ENCODE measurements around the gene PITX1.

PITX1 gene

DNA sequence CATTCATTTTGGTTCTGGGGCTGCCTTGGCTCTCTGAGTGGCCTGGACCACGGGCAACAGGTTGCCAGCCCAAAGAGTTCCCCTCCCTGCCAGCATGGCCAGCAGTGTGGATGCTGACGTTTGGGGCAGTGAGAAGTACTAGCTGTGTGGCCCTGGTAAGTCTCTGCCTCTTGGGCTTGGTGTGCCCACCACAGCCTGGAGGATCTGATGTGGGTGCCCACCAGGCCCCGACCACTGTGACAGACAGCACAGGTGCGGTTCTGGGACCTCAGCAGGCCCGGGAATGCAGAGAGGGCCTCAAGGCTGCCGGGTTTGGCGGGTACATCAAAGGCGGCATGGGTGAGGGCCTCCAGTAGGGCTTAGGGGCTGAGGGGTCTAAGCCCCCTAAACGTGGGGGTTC, 33.6 kb upstream of the PITX1 start:
- Histone ChIP-seq H3K27ac (no peak overlapping the region), H3K4me3 (no peak overlapping the region)
- DNase-seq (ENCODE audit: low spot score) = no peak
- TF ChIP-seq, protein P1, sequence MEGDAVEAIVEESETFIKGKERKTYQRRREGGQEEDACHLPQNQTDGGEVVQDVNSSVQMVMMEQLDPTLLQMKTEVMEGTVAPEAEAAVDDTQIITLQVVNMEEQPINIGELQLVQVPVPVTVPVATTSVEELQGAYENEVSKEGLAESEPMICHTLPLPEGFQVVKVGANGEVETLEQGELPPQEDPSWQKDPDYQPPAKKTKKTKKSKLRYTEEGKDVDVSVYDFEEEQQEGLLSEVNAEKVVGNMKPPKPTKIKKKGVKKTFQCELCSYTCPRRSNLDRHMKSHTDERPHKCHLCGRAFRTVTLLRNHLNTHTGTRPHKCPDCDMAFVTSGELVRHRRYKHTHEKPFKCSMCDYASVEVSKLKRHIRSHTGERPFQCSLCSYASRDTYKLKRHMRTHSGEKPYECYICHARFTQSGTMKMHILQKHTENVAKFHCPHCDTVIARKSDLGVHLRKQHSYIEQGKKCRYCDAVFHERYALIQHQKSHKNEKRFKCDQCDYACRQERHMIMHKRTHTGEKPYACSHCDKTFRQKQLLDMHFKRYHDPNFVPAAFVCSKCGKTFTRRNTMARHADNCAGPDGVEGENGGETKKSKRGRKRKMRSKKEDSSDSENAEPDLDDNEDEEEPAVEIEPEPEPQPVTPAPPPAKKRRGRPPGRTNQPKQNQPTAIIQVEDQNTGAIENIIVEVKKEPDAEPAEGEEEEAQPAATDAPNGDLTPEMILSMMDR (IDR thresholded peaks at IDR 0.05) = no peak

DNA sequence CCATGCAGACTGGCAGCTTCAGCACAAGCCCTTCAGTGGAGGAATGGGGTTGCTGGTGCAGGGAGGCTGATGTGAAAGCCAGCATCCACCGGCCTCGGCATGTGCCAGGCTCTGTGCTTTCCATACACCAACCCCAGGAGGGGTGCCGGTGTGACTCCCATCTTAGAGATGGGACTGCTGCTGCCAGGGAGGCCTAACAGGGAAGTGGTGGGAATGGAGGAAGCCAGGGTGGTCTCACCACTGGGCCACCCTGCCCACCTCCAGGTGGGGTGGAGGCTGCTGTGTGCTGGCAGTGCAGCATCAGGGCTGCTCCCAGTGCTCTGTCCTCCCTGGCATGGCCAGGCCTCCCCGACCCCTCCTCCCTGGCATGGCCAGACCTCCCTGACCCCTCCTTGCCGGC, 32.8 kb upstream of the PITX1 start:
- no peak overlapping the region for H3K4me3 ChIP-seq
- no peak overlapping the region for H3K27ac ChIP-seq
- DNase-seq (ENCODE audit: low spot score) = no peak
- TF ChIP-seq, protein P1 (IDR thresholded peaks at IDR 0.05) = no peak

DNA sequence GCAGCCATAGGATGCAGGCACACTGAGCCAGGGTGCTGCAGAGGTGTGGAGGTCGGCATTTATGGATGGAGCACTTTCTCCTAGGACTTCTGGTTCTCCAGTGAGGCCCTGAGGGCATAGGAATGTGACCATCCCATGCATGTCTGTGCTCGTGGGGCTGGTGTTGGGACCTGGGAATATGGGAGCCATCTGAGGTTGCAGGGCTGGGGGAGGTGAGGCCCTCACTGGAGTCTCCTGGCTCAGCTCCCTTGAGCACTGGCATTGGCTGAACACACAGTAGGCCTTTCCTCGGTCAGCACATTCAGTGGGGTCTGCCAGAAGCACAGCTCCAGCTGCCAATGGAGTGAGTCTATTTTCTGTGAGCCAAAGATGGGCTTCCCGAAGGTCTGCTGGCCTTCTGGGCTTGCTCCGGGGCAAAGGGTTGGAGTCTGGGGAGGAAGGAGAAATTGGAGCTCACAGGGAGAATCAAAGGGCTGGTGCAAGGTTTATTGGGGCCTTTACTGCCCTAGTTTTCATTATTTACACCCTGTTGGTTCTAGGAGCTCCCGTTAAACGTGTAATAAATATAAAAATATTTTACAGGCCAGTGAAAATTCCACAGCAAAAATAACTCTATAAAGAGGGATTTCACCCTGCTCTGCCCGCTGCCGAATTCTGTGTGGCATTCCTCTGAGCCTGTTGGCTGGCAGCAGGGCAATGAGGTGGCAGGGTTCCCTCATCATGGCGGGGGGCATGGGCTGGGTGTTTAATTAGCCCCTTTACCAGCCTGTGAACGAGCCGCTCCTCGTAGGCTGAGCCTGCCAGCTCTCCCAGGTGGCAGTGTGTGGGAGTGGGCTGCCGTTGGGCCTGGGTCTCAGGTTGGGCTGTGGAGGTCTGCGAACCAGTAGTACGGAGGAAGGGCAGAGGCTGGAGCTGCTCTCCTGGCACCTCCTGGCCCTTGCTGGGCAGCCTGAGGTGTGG, 31.6 kb upstream of the PITX1 start:
- DNase-seq (ENCODE audit: low spot score) = no peak
- Histone ChIP-seq H3K4me3 (no peak overlapping the region), H3K27ac (no peak overlapping the region)
- TF ChIP-seq, protein P1 (IDR thresholded peaks at IDR 0.05) = no peak

DNA sequence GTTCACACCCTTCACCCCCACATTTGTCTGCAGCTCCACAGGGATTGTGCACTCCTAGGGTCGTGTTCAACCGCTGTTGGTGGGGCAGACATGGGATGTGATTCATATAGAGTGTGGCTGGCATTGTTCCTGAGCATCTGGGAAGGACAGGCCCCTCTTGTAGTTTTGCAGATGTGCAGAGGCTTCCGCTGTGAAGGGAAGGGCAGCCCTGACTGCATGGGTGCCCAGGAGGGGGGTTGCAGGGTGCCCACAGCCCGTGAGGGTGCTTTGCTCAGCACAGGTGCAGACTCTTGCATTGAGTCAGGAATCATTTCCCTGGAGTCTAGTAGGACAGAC, 30.2 kb upstream of the PITX1 start:
- DNase-seq (ENCODE audit: low spot score) = no peak
- Histone ChIP-seq H3K4me3 (no peak overlapping the region), H3K27ac (no peak overlapping the region)
- TF ChIP-seq, protein P1 (IDR thresholded peaks at IDR 0.05) = no peak

DNA sequence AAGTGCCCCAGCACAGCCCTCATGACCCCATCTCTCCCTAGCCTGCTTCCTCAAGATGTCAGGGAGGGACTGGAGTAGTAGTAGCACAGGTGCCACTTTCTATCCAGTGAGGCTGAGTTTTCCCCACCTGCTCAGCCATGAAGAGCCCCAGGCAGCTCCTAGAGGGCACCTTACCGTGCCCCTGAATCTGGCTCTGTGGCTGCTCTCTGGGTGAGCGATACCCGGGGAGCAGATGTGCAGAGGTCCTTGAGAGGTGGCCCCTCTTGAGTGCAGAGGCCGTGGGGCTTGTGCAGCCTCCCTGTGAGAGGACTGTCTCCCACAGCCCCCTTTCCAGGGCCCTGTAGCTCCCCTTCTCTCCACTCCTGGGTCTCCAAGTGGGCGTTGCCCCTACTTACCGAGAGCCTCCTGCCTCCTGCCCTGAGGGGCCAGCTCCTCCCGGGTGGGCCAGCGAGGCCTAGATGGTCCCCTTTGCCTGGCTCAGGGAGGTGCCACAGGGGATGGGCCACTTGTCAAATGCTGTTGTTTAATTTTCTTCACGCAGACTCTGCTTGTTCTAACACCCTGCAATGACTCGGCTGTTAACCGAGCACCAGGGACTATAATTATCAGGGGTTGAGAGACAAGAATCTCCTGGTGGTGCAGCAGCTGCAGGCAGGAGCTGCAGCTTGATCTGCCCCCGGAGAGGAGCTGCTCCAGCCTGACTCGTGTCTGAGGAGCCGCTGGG, 29.6 kb upstream of the PITX1 start:
- TF ChIP-seq, protein P1 (IDR thresholded peaks at IDR 0.05) = no peak
- H3K27ac ChIP-seq = no peak overlapping the region
- H3K4me3 ChIP-seq = no peak overlapping the region
- no peak for DNase-seq (ENCODE audit: low spot score)

DNA sequence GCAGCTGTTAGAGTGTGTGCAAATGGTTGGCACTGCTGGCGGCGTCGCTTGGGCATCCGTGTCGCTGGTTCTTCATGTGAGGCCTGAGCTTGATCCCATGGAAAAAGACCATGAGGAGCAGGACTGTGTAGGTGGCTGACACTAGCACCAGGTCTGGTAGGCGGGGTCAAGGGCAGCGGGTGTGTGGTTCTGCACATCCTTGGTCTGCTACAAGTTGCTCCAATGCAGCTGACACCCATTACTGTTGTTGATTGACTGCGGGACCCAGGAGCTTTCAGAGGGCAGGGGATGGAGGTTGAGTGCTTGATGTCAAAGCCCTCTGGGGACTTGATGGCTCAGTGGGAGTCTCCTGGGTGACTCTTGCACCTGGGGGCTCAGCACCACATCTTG, 29.0 kb upstream of the PITX1 start:
- no peak overlapping the region for H3K27ac ChIP-seq
- TF ChIP-seq, protein P1 (IDR thresholded peaks at IDR 0.05) = no peak
- no peak for DNase-seq (ENCODE audit: low spot score)
- H3K4me3 ChIP-seq = no peak overlapping the region

Data from coronary artery (tissue), 2 donors.